ENCODE results near the gene DNAL4.

The DNAL4 gene

DNA sequence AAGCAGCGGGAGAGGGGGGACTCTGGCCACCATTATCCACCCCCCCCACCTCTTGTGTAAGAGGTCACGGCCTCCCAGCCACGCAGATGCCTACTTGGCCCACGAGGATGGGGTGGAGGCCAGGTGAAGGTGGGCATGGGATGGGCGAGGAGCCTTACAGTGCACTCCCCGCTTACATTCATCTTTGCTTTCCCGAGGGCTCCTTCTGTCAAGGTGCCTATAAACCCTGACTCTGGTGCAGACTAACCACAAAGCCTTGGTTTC lies 36.8 kb upstream of the DNAL4 start:
- Mint-ChIP-seq H3K27ac (no peak overlapping the region), H3K4me1 (no peaks in the 10 kb centered on the region), H3K9me3 (no peaks in the 10 kb centered on the region), H3K27me3 (peaks cover 69% of the 10 kb centered on the region), H3K36me3 (no peaks in the 10 kb centered on the region), H3K4me3 (no peak overlapping the region)
- ATAC-seq, result no peak

DNA sequence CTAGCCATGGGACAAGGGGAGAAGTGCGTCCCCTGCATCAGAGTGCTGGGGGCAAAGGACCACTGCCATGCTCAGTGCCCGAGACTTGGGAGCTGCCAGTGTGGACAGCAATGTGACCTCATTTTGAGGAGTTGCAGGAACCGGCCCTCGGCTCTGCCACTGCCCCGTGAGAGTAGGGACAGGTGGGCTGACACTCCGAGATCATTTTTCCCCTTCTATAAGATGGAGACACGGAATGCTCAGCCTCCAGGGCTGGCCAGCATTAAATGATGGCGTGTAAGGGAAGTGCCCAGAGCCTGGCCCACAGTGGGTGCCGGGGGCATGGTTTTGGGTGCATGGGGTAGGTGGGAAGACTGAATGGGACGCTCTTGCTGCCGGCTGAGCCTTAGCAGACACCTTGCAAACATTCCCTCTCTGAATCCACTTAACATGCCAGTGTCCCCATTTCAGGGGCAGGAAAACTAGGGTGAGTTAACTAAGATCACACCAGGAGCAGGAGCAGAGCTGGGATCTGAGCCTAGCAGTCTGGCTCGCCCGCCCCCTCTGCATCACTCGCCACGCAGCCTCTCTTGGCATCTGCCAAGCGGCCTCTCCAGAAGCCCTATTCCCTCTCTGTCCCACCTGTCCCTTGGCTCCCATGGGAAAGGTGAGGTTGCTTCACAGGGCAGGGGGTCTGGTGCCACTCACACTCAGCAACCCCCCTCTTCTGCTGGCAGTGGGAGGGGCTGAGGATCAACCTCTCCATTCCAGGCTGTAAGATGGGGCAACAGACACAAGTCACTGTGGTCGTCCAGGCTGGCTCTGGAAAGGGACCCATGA lies 36.3 kb upstream of the DNAL4 start:
- Mint-ChIP-seq H3K27me3 (peaks cover 69% of the 10 kb centered on the region), H3K36me3 (no peaks in the 10 kb centered on the region), H3K27ac (no peak overlapping the region), H3K4me3 (no peak overlapping the region), H3K4me1 (no peaks in the 10 kb centered on the region), H3K9me3 (no peaks in the 10 kb centered on the region)
- no peak for ATAC-seq

DNA sequence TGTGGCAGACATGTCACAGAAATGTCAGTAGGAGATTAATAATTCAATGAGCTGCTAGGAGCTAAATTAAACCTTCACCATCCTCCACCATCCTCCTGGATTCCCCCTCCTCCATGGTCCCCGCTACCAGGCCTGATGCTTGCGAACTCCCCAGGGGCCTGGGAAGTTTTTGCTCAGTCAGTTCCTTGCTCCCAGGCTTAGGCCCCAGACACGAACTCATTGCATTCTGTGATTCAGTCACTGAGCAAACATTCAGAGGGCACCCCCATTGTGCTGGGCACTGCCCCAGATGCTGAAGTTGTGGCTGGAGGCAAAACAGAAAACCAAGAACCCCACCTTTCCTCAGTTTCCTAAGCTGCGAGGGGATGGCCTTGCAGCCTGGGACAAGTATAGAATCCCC lies 35.5 kb upstream of the DNAL4 start:
- no peaks in the 10 kb centered on the region for H3K9me3 Mint-ChIP-seq
- no peaks in the 10 kb centered on the region for H3K4me1 Mint-ChIP-seq
- peaks cover 62% of the 10 kb centered on the region for H3K27me3 Mint-ChIP-seq
- H3K4me3 Mint-ChIP-seq, result no peak overlapping the region
- H3K27ac Mint-ChIP-seq, result no peak overlapping the region
- no peak for ATAC-seq
- H3K36me3 Mint-ChIP-seq, result no peaks in the 10 kb centered on the region

DNA sequence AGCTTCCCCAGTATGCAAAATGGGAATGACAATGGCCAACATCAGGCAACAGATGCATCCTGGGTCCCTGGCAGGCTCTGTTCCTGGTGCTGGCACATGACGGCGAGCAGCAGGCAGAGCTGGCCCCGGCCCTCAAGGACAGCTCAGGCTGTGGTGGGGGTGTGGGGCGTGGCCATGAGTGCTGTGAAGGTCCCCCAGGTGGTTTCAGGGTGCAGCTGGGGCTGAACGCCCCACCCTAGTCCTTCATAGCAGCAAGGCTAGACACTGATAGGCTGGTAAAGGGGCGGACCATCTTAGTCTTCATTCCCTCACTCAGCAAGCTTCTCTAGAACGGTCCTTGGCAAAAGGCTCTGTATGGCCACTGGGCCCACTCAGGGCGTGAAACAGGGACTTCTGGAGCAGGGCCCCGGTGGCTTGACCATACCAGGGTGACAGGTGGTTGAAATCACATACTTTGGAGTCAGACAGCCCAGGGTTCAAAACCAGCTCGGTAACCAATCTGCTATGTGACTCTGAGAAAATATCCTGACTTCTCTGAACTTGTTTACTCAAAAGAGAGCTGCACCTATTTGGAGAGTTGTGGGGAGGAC lies 34.8 kb upstream of the DNAL4 start:
- no peaks in the 10 kb centered on the region for H3K36me3 Mint-ChIP-seq

DNA sequence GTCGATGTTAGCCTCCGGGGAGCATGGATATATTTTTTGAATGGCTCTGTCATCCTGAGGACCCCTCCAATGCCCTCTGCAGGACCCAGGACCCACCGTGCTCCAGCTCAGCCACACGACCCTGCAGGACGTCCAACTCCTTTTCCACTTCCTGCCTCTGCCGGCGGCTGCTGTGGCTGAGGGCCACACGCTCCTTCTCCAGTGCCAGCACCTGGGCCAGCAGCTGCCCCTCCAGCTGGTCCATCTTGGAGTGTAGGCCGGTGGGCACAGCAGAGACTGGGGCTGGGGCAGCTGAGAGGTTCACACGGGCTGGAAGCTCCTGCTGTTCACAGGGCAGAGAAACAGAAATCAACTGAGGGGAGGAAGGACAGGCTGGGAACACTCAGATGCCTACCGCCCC lies 34.2 kb upstream of the DNAL4 start:
- Mint-ChIP-seq H3K27me3 (peaks cover 56% of the 10 kb centered on the region), H3K4me1 (no peaks in the 10 kb centered on the region), H3K4me3 (no peak overlapping the region), H3K36me3 (no peaks in the 10 kb centered on the region), H3K27ac (no peak overlapping the region), H3K9me3 (no peaks in the 10 kb centered on the region)
- ATAC-seq, result no peak

More for the DNA sequence above, 34.8 kb upstream of the DNAL4 start:
- Mint-ChIP-seq H3K4me3 (no peak overlapping the region), H3K9me3 (no peaks in the 10 kb centered on the region), H3K27me3 (peaks cover 56% of the 10 kb centered on the region), H3K27ac (no peak overlapping the region), H3K4me1 (no peaks in the 10 kb centered on the region)
- no peak for ATAC-seq

DNA sequence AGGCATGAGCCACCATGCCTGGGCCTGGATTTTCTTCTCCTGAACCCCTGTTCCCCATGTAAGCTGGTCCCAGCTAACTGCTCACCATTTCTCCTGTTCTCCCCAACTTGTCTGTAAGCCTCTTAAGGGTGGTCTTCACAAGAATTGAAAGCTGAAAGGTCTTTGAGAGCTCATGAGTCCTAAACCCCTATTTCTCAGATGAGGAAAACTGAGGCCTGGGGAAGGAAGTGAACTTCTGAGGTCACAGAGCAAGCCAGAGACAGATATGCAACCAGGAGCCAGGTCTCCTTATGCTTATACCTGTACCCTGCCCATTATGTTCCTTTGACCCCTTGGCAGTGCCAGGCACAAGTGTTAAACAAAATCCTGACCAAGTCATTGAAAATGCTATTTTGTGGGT lies 33.6 kb upstream of the DNAL4 start:
- H3K27ac Mint-ChIP-seq, result no peak overlapping the region
- no peaks in the 10 kb centered on the region for H3K4me1 Mint-ChIP-seq
- H3K4me3 Mint-ChIP-seq, result no peak overlapping the region
- peaks cover 50% of the 10 kb centered on the region for H3K27me3 Mint-ChIP-seq
- no peaks in the 10 kb centered on the region for H3K36me3 Mint-ChIP-seq
- no peak for ATAC-seq
- no peaks in the 10 kb centered on the region for H3K9me3 Mint-ChIP-seq

DNA sequence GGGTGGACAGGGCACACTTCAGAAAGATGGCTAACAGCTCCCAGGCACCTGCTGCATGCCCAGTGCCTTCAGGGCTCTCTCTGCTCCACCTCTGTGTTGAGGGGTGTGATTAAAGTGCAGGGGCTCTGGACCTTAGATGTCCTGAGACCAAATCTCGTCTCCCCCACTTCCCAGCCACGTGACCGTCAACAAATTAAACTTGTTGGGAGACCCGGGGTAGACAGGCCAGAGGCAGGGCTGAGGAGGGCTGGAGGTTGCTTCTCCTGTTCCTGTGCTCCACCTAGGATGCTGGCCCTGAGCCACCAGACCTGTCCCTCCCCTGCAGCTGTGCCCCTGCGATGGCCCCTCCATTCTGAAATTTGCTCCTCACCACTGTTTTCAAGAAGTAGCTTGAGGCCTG lies 32.9 kb upstream of the DNAL4 start:
- Mint-ChIP-seq H3K4me3 (no peak overlapping the region), H3K27me3 (peaks cover 48% of the 10 kb centered on the region), H3K36me3 (no peaks in the 10 kb centered on the region), H3K9me3 (no peaks in the 10 kb centered on the region), H3K27ac (no peak overlapping the region), H3K4me1 (no peaks in the 10 kb centered on the region)
- no peak for ATAC-seq

DNA sequence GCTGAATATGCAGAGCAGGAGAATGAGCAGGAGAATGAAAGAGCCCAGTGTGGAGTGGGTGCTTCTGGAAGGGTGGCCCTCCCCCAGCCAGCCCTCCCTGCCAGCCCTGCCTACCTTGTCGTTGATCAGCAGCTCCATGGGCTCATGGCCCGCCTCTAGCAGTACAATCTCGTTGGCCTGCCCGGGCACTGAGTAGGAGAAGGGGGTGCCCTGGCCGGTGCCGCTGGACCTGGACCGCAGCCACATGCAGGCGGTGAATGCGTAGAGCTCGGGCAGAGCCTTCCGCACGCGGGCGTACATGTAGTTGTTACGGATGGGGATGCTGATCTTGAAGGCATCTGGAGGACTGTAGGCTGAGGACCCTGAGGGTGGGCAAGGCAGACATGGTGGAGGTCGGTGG lies 32.4 kb upstream of the DNAL4 start:
- ATAC-seq, result no peak
- Mint-ChIP-seq H3K9me3 (no peaks in the 10 kb centered on the region), H3K27me3 (peaks cover 48% of the 10 kb centered on the region), H3K27ac (no peak overlapping the region), H3K4me3 (no peak overlapping the region), H3K4me1 (no peaks in the 10 kb centered on the region), H3K36me3 (no peaks in the 10 kb centered on the region)

DNA sequence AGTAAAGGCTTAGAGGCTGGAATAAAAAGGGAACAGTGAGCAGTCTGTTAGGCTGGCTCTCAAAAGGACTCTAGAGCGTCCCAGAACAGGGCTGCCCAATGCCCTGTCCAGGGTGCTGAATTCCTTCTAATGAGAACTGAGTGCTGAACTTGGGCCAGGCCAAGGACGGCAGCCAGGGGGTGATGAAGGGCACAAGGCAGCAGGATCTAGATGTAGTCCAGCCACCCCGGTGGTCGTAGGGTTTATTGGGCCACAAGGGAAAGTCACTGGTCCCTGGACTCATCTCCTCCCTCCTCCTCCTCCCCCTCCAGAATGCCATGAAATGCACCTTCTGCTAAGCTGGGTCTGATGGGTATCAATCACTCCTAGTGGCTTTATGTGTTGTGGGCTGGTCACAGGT lies 30.6 kb upstream of the DNAL4 start:
- H3K36me3 Mint-ChIP-seq, result no peaks in the 10 kb centered on the region
- peaks cover 49% of the 10 kb centered on the region for H3K27me3 Mint-ChIP-seq
- H3K9me3 Mint-ChIP-seq, result no peaks in the 10 kb centered on the region
- no peaks in the 10 kb centered on the region for H3K4me1 Mint-ChIP-seq
- H3K4me3 Mint-ChIP-seq, result no peak overlapping the region
- peak; percentile 57 for ATAC-seq
- no peak overlapping the region for H3K27ac Mint-ChIP-seq

DNA sequence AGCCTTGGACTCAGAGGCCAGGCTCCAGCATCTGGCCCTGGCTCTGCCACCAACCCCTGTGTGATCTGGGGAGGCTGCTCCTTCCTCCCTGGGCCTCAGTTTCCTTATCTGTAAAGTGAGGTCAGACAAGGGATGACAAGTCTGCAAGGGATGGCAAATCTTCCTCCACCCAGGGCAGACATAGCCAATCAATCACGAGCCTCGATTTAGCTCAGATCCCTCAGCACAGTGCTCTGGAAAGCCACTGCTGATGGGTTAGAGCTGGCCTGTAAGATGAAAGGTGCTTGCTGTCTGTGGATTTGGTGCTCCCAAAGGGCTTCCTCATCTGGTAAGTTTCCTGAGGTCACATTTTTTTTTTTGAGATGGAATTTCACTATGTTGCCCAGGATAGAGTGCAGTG lies 29.7 kb upstream of the DNAL4 start:
- Mint-ChIP-seq H3K9me3 (no peaks in the 10 kb centered on the region), H3K4me1 (no peaks in the 10 kb centered on the region), H3K36me3 (no peaks in the 10 kb centered on the region), H3K4me3 (no peak overlapping the region), H3K27me3 (peaks cover 46% of the 10 kb centered on the region), H3K27ac (no peak overlapping the region)
- no peak for ATAC-seq

DNA sequence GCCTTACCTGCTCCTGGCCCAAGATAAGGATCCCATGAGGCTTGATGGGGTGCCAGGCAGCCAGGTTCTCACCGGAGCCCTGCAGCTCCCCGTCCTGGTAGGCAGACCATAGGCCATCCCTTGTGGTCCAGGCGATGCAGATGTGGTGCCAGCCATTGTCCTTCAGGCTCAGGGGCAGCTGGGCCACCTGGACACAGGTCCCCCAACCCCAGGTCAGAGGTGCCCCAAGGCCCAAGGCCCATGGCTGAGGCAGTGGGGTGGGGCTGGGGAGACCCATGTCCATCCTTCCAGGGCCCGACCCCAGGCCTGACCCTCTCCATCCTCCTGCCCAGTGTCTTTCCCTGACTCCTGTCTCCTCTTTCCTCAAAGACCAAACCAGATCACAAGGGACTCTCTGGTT lies 29.1 kb upstream of the DNAL4 start:
- H3K27me3 Mint-ChIP-seq, result peaks cover 46% of the 10 kb centered on the region
- ATAC-seq, result no peak
- no peak overlapping the region for H3K27ac Mint-ChIP-seq
- no peaks in the 10 kb centered on the region for H3K9me3 Mint-ChIP-seq
- no peaks in the 10 kb centered on the region for H3K4me1 Mint-ChIP-seq
- no peak overlapping the region for H3K4me3 Mint-ChIP-seq
- no peaks in the 10 kb centered on the region for H3K36me3 Mint-ChIP-seq

DNA sequence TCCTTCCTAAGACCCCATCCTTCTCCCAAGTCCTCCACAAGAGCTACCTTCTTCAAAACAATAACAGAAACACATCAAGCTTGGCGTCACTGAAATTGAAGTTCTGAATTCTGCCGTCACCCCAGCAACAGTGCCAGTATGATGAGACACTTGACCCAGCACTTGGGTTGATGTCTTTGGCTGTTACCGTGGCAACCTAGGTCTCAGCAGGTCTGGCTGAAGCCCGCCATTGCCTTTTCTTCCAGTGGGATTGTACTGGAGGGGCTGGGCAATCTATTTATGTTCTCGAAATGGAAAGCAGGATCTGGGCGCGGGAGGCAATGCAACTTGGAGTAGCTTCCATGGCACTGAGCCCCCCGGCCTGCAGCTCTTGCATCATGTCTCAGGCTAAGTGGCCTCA lies 26.1 kb upstream of the DNAL4 start:
- H3K4me3 Mint-ChIP-seq, result no peak overlapping the region
- no peaks in the 10 kb centered on the region for H3K9me3 Mint-ChIP-seq
- no peak for ATAC-seq
- no peak overlapping the region for H3K27ac Mint-ChIP-seq
- H3K4me1 Mint-ChIP-seq, result no peaks in the 10 kb centered on the region
- H3K27me3 Mint-ChIP-seq, result peaks cover 43% of the 10 kb centered on the region
- H3K36me3 Mint-ChIP-seq, result no peaks in the 10 kb centered on the region

DNA sequence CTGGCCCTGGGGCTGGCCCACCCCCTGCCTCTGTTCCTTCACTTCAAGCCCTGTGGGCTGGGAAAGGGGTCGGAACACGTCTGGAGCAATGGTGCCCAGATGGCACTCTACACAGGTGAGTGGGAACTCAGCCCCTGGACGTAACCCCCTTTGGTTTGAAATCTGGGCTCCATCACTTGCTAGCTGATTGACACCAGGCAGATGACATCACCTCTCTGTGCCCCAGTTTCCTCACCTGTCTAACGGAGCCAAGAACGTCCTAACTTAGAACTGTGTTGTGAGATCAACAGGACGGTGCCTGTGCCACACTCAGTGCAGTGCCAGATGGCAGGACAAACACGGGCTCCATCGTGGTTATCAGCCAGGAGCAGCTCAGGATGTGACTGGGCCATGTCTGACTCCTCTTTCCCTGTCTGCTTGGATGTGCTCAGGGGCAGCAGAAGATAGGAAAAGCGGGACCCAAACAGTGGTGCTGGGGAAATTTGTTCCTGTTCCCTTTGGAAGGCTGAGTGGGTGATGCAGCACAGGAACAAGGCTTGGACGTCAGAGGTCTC lies 25.5 kb upstream of the DNAL4 start:
- Mint-ChIP-seq H3K27me3 (peaks cover 49% of the 10 kb centered on the region), H3K4me1 (no peaks in the 10 kb centered on the region), H3K36me3 (no peaks in the 10 kb centered on the region), H3K27ac (no peak overlapping the region), H3K4me3 (no peak overlapping the region), H3K9me3 (no peaks in the 10 kb centered on the region)
- ATAC-seq, result no peak

DNA sequence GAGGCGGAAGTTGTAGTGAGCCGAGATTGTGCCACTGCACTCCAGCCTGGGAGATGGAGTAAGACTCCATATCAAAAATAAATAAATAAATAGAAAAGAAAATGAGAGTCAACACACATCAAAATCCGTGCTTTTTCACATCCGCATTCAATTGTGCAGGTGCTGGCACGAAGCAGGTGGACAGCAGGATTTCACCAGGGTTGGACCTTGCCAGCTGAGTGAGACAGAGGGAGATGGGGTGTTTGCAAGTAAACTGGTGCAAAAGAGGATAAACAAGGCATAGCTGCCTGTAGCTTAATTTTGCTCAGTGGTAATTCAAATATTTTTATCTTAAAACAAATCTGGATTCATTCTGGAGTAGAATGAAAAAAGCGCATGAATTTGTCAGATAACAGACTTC lies 23.3 kb upstream of the DNAL4 start:
- Mint-ChIP-seq H3K27me3 (peaks cover 65% of the 10 kb centered on the region), H3K9me3 (no peaks in the 10 kb centered on the region), H3K36me3 (no peaks in the 10 kb centered on the region), H3K4me1 (no peaks in the 10 kb centered on the region), H3K4me3 (no peak overlapping the region), H3K27ac (no peak overlapping the region)
- ATAC-seq, result no peak

DNA sequence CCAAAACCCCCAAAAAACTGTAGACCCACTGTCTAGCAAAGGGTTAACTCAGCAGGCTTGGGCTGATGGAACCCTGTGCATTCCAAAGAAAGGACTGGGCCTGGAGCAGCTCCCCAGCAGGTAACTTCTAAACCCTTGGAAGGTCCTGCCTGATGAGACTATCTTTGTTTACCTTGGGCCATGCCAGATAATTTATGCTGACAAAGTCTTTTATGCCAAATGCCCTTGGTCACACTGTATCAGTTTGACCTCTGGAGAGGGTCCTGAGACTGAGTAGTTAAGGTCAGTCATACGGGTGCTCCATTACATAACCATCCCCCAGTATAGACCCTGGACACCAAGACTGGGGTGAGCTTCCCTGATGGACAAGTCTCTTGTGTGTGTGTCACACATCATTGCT lies 21.9 kb upstream of the DNAL4 start:
- H3K4me3 Mint-ChIP-seq, result no peak overlapping the region
- no peak for ATAC-seq
- H3K27me3 Mint-ChIP-seq, result peaks cover 64% of the 10 kb centered on the region
- H3K4me1 Mint-ChIP-seq, result no peaks in the 10 kb centered on the region
- H3K27ac Mint-ChIP-seq, result no peak overlapping the region
- H3K9me3 Mint-ChIP-seq, result peaks cover 4% of the 10 kb centered on the region
- H3K36me3 Mint-ChIP-seq, result no peaks in the 10 kb centered on the region

DNA sequence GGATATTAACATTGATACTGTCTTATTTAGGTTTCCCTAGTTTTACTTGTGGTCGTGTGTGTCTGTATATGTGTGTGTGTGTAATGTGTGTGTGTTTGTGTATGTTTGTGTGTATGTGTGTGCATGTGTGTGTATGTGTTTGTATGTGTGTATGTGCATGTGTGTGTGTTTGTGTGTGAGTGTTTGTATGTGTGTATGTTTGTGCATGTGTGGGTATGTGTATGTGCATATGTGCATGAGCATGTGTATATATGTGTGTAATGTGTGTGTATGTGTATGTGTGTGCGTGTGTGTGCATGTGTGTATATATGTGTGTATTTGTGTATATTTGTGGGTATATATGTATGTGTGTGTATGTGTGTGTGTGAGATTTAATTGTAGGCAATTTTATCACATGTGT lies 17.3 kb upstream of the DNAL4 start:
- Mint-ChIP-seq H3K4me3 (no peak overlapping the region), H3K27ac (no peak overlapping the region), H3K4me1 (no peaks in the 10 kb centered on the region)

More for the DNA sequence above, 17.3 kb upstream of the DNAL4 start:
- H3K36me3 Mint-ChIP-seq, result peaks cover 6% of the 10 kb centered on the region
- peaks cover 56% of the 10 kb centered on the region for H3K27me3 Mint-ChIP-seq
- no peak for ATAC-seq
- peaks cover 13% of the 10 kb centered on the region for H3K9me3 Mint-ChIP-seq
